ENCODE results near the gene SMPD2.

- TF ChIP-seq POLR2A (IDR thresholded peaks at IDR 0.05; ENCODE audit: low read length) (no peak), GATA1 (IDR thresholded peaks at IDR 0.05; ENCODE audit: low read depth, low read length) (no peak)
Observed at GRCh38 chr6:109484122-109484521, 43.6 kb downstream of the SMPD2 start.
